ENCODE measurements around the gene INHBC.
"Not testable (repeated sequence)": the region's sequence is repeated elsewhere in the genome, so short reads cannot be mapped to it uniquely, and the experiment has no call there.

The INHBC gene

GRCh38 chr12:57434517-57435223, at the start of gene INHBC:
Gene INHBC, plus strand, starts transcription at chr12:57434784. Its CDS starts 103 bp downstream, at chr12:57434887.
- no peak for DNase-seq

- DNase-seq: no peak
Measured at GRCh38 chr12:57385586-57385985, 49.0 kb upstream of the INHBC start.

GRCh38 chr12:57386187-57386720, 48.3 kb upstream of the INHBC start:
- no peak for DNase-seq

GRCh38 chr12:57388425-57388824, 46.2 kb upstream of the INHBC start:
- no peak for DNase-seq

GRCh38 chr12:57389033-57389432, 45.6 kb upstream of the INHBC start:
- no peak for DNase-seq

GRCh38 chr12:57390174-57390573, 44.4 kb upstream of the INHBC start:
- DNase-seq: no peak

- no peak for DNase-seq
Measured at GRCh38 chr12:57395121-57395520, 39.5 kb upstream of the INHBC start.

GRCh38 chr12:57397441-57397840, 37.1 kb upstream of the INHBC start:
- DNase-seq: no peak

- not testable (repeated sequence) for DNase-seq
Measured at GRCh38 chr12:57399718-57400463, 34.7 kb upstream of the INHBC start.

GRCh38 chr12:57401165-57401564, 33.4 kb upstream of the INHBC start:
- no peak for DNase-seq

- DNase-seq: not testable (repeated sequence)
Measured at GRCh38 chr12:57402156-57402555, 32.4 kb upstream of the INHBC start.

- DNase-seq: no peak
Measured at GRCh38 chr12:57404966-57405640, 29.5 kb upstream of the INHBC start.

GRCh38 chr12:57410534-57410933, 24.1 kb upstream of the INHBC start:
- DNase-seq: no peak

- not testable (repeated sequence) for DNase-seq
Measured at GRCh38 chr12:57414160-57414559, 20.4 kb upstream of the INHBC start.

GRCh38 chr12:57415088-57415487, 19.5 kb upstream of the INHBC start:
- DNase-seq: no peak

GRCh38 chr12:57416039-57416996, 18.3 kb upstream of the INHBC start:
- no peak for DNase-seq

- no peak for DNase-seq
Measured at GRCh38 chr12:57418255-57418654, 16.3 kb upstream of the INHBC start.

GRCh38 chr12:57419495-57419894, 15.1 kb upstream of the INHBC start:
- no peak for DNase-seq

GRCh38 chr12:57420482-57420881, 14.1 kb upstream of the INHBC start:
- no peak for DNase-seq

GRCh38 chr12:57426948-57427347, 7.6 kb upstream of the INHBC start:
- not testable (repeated sequence) for DNase-seq

GRCh38 chr12:57428965-57429364, 5.6 kb upstream of the INHBC start:
- no peak for DNase-seq

- DNase-seq: peak; percentile 40
Measured at GRCh38 chr12:57429473-57430111, 5.0 kb upstream of the INHBC start.

All from NCI-H2171 treated with DMSO at 0.1 percent for 48 hours (cell line).